Stimulated activated CD8-positive, alpha-beta memory T cell treated with anti-CD3 and anti-CD28 coated beads, Interleukin-12 subunit alpha, Interleukin-12 subunit beta, amount 100 ng/mL, for 1 hour (primary cell): ENCODE results near the gene PPP1CB.
A peak's percentile ranks its signal among the peaks of the same experiment; 100 is the strongest.
"Not testable (repeated sequence)": the region's sequence is repeated elsewhere in the genome, so short reads cannot be mapped to it uniquely, and the experiment has no call there.

ENCODE experiments used
- DNase-seq: peaks from one replicate; pipeline ENCODE4 v3.0.0-alpha.2; 2020; ENCODE audit warnings: low read depth

Gene PPP1CB

DNA sequence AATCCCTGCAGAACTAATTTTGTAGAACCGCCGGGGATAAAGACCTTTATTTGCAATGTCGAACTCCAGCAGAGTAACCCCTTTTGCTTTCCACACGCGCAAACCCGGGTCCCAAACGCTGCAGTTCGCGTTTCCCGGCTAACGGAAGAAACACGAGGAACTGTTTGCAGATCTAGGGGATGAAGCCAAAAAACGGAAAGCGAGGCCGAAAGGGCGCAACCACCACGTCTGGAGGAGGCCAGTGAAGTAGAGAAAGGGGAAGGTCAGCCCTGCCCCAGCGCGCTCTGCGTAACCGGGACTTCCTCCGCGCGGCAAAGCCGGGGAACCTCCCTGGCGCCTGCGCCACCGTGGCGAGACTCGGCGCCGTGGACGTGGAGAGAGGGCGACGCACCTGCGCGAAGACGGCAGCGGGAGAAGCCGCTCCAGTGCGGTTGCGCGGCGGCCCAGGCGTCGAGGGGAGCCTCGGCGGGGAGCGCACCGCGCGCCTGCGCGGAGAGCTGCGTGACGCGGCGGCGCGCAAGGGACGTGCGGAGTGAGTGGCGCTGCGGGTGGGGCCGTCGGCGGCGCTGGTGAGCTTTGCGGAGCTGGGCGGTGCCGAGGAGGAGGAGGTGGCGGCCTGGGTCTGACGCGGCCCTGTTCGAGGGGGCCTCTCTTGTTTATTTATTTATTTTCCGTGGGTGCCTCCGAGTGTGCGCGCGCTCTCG lies at the start of gene PPP1CB:
Gene PPP1CB, plus strand, starts transcription at position 579 of the 704 bp plus-strand sequence. CDS start 295 bp downstream, outside the sequence.
- peak; percentile 92 for DNase-seq

GRCh38 chr2:28702415-28702861 lies 49.2 kb upstream of the PPP1CB start:
- no peak for DNase-seq

- DNase-seq = no peak
Observed at GRCh38 chr2:28702878-28703277, 48.8 kb upstream of the PPP1CB start.

GRCh38 chr2:28704621-28705020 lies 47.0 kb upstream of the PPP1CB start:
- DNase-seq = no peak

- no peak for DNase-seq
Observed at GRCh38 chr2:28705751-28706440, 45.7 kb upstream of the PPP1CB start.

- DNase-seq = no peak
Observed at GRCh38 chr2:28707592-28707991, 44.0 kb upstream of the PPP1CB start.

DNA sequence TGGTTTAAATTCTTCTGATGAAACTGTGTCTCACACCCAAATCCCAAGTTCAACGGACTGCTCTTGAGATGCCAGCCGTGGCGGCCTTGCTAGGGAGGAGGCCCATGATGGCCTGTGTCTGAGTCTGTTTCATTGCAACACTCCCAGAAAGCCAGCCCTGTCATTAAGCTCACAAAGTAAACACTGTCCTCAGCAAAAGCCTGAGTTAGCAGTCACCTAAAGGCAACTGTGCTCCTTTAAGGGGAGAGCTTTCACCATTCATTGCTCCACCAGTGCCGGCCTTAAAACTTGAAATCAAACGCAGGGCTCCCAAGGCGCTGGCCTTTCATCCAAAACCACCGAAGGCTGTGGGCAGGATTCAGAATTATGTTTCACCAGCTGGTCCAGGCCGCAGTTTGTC lies 42.5 kb upstream of the PPP1CB start:
- no peak for DNase-seq

- no peak for DNase-seq
Observed at GRCh38 chr2:28710545-28710944, 41.1 kb upstream of the PPP1CB start.

DNA sequence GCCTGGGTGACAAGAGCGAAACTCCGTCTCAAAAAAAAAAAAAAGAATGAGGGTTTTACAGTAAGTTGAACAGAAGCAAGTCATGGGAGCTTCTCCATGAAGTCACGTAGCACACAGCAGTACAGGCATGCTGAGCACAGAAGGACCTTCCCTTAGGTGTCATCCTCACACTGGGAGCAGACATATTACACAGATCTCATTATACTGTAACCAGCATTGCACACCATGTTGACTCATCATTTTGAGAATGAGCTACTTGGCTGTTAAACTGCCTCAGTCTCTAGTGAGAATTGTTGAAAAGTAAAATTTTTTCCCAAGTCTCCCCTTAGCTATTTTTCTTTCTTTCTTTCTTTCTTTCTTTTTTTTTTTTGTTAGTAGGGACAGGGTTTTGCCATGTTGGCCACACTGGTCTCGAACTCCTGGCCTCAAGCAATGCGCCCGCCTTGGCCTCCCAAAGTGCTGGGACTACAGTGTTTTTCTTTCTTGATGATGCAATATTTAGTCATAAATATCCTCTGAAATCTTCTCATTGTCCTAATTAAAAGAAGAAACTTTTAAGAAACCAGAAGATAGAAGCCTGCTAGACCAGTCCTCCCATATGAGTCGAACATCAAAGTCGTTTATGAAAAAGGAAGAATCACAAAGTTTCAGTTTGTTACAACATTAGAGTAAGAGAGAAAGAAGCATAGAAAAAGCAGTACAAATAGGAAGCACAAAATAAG lies 37.9 kb upstream of the PPP1CB start:
- DNase-seq = no peak

DNA sequence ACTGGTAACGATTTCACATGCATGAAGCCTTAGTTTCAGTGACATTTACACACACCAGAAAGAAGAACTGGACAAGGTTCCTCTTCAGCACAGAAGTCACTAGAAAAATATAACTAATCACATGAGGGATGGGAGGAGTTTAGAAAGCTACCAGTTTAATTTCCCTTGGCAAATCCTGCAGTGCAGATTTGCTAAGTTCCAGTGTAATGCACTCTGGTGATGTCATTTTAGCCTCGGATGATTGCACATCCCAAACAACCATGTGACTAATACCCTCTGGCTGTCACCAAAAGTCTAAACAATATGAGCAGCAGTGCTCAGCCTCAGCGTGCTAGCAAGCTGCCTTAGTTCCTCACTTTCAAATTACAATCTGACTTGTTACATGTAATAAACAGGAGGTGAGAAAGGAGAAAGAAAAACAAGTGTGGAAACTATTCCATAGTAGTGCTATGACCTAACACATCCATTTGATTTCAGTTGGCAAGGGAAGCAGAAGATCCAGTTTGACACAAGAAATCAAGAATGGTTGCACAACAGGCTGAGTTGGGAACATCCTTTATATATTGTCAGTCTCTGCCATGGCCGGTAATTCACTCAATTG lies 35.3 kb upstream of the PPP1CB start:
- DNase-seq = no peak

DNA sequence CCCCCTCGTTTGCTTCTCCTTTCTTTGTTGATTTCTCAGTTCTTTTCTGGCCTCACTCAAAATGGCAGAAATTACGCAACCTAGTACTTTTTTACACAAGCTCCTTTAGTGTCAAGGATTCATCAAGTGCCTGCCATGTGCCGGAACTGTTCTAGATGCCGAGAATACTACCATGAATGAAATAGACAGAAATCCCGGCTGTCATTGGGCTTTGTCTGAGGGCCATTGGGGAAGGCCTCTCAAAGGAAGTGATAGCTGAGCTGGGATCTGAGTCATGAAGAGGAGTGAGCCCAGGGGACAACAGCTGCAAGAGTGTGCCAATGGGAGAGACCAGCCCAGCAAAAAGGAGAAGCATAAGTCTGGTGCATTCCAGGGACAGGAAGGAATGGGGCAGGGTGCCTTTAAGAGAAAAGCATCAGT lies 34.3 kb upstream of the PPP1CB start:
- DNase-seq = no peak

DNA sequence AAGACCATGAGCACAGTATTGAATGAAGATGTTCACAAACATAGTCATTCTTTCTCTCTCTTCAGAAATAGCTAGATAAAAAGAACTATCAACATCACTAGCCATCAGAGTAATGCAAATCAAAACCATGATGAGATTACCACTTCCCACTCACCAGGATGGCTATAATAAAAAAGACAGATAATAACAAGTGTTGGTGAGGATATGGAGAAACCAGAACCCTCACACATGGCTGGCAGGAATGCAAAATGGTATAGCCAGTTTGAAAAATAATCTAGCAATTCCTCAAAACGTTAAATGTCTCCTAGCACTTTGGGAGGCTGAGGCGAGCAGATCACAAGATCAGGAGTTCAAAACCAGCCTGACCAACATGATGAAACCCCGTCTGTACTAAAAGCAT lies 31.3 kb upstream of the PPP1CB start:
- no peak for DNase-seq

DNA sequence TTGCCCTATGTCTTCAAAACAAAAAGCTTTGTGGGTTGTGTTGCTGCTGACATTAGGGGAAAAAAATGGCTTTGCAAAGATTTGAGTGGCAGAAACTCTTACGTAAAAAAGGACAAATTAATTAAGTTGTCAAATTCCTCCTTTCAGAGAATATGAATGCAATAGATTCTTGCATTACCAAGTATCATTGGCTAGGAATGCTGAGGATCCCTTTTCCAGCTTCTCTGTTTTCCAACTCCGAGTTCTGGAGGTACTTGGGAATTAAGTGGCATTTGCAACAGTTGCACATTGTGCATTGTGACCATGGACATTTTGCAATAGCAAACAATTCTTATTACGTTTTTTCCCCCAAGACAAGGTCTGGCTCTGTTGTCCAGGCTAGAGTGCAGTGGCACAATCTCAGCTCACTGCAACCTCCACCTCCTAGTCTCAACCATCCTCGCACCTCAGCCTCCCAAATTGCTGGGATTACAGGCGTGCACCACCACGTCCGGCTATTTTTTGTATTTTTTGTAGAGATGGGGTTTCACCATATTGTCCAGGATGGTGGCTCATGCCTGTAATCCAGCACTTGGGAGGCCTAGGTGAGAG lies 29.9 kb upstream of the PPP1CB start:
- DNase-seq = no peak

DNA sequence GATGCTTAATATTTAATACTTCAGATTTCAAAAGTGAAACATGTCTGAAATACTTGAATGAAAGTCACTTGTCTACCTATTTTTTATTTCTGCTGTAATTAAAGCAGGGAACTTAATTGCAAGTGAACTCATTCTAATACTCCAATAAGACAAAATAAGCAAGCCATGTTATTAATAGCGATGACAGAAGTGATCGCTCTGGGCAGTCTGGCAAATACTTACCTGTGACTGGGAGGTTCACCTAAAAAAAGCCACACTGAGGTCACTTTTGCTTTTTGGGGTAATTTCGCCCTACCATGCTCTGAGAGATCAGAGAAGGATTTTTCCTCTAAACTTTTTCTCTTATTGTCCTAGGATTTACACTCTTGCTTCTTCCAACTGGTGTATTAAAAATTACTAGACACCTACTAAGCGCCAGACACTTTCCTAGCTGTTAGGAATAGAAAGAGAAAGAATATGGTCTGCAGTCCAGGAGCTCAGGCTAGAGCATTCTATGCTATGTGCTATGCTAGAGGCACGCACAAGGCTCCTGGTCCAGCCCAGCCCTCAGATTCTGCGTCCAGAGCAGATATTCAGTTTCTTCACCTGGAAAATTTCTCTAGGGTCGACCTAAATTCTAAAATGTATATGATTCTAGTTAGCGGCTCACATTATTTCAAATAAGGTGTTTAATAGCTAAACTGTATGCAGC lies 26.5 kb upstream of the PPP1CB start:
- DNase-seq = no peak

DNA sequence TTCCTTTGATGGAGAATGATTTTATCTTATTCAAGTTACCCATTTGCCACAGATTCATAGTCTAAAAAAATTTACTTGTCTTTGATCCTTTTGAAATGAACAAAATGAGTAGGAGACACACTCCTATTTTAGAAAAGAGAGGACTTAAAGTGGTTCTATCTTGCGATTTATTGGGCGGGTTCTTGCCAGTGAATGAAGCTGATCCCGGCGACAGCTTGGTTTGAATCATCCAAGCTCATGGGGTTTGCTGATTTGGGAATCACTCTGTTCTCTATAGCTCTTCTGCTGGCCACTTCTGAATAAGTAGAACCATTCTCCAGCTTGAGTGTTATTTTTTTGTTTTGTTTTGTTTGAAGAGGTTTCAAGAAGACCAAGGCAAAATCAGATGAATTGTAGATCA lies 25.5 kb upstream of the PPP1CB start:
- DNase-seq = no peak

GRCh38 chr2:28729698-28730097 lies 21.9 kb upstream of the PPP1CB start:
- no peak for DNase-seq

- DNase-seq = no peak
Observed at GRCh38 chr2:28730641-28731146, 20.9 kb upstream of the PPP1CB start.

- DNase-seq = no peak
Observed at GRCh38 chr2:28735511-28735910, 16.1 kb upstream of the PPP1CB start.

DNA sequence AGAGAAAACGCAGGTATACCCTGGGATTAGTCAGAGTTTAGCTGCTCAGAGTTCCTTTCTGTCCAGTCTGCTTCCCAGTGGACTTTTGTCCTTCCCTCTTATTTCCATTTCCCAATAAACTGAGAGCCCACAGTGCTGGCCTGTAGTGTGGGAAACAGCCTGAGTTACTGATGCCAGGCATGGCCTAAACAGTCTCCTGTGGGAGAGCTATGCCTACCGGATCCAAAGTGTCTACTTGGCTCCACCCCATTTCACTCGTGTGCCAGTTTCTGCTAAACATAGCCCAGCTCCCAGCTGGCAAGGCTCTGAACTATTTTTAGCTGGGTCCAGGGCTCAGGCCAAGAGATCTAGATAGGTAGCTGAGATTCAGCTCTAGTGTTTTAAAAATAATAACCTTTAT lies 15.6 kb upstream of the PPP1CB start:
- no peak for DNase-seq

- DNase-seq = no peak
Observed at GRCh38 chr2:28737655-28738054, 14.0 kb upstream of the PPP1CB start.

GRCh38 chr2:28742619-28743018 lies 9.0 kb upstream of the PPP1CB start:
- not testable (repeated sequence) for DNase-seq
